GM13977 (cell line): ENCODE data around the gene MYOCD.

Source experiments
- DNase-seq: peaks from one replicate; pipeline ENCODE4 v3.0.0; 2012; ENCODE audit warnings: low spot score
- in situ Hi-C: fragments of 300-500 bp; cut with MboI; formaldehyde crosslinking; loops from one replicate; pipeline ENCODE4 v1.12.0; 2022; ENCODE audit warnings: low sequenced_read_pairs, low pct_unique_long_range_greater_than_20kb, mixed read lengths, inconsistent platforms; ENCODE audit not compliant: unreplicated experiment
- TF ChIP-seq, protein P1 (sequence below): IDR thresholded peaks from 2 replicates; pipeline ENCODE4 v1.5.1; 2012; ENCODE audit warnings: mild to moderate bottlenecking, control low read depth; ENCODE audit not compliant: insufficient read depth; ENCODE audit errors: extremely low read depth, missing control alignments

MYOCD gene

DNA sequence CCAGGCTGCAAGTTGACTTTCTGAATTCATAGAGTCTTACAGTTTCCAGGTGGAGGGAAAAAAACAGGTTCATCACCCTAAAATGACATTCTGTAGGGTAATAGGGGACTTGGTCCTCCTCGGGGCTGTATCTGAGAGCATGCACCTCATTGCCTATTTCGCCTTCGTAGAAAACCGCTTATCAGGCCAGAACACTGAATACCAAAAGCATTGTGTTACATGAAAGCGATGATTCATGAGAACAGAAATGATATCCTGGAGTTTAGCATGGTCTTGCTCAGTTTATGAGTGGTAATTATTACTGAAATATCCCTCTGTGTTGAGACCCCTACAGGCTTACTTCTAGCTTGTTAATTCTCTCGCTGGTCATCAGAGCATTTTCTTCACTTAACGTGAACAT, 62.2 kb downstream of the MYOCD start:
- TF ChIP-seq, protein P1, sequence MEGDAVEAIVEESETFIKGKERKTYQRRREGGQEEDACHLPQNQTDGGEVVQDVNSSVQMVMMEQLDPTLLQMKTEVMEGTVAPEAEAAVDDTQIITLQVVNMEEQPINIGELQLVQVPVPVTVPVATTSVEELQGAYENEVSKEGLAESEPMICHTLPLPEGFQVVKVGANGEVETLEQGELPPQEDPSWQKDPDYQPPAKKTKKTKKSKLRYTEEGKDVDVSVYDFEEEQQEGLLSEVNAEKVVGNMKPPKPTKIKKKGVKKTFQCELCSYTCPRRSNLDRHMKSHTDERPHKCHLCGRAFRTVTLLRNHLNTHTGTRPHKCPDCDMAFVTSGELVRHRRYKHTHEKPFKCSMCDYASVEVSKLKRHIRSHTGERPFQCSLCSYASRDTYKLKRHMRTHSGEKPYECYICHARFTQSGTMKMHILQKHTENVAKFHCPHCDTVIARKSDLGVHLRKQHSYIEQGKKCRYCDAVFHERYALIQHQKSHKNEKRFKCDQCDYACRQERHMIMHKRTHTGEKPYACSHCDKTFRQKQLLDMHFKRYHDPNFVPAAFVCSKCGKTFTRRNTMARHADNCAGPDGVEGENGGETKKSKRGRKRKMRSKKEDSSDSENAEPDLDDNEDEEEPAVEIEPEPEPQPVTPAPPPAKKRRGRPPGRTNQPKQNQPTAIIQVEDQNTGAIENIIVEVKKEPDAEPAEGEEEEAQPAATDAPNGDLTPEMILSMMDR = no peak
- DNase-seq = no peak
- in situ Hi-C loops = no loop called here

DNA sequence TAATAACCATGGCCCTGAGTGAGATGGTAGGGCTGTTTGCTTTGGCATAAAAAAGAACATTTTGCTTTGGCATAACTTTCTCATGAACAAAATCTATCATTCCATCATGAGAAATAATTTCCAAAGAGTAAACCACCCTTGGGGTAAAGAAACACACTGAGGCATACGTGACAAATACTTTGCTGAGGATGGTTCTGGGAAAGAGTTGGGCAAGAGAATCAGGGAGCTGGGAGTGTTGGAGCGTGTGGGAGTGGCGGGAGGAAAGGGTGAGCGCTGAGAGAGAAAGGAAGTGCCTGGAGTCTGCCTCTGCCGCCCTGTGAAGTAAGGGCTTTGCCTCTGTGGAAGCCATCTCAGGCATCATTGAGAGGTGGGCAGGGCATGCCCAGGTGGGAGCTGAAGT, 63.4 kb downstream of the MYOCD start:
- DNase-seq = no peak
- in situ Hi-C loops = no loop called here

DNA sequence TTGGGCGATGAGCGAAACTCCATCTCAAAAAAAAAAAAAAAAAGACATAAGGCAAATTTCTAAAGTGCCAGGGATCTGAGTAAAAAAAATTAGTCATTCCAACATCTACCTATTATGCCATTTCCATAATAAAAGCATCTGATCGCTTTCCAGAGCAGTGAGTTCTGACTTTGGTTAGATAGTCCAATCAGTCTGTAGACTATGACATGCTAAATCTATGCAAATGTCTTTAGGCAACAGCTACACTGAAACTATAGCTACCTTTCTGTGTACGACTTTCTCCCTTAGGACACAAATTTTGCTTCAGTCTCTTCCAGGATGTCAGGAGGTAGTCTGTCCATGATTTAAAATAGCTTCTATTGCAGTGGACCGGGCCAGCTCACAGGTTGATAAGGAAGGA, 64.7 kb downstream of the MYOCD start:
- TF ChIP-seq, protein P1 = no peak
- DNase-seq = no peak
- in situ Hi-C loops = no loop called here

More for the DNA sequence above, 63.4 kb downstream of the MYOCD start:
- TF ChIP-seq, protein P1 = no peak

DNA sequence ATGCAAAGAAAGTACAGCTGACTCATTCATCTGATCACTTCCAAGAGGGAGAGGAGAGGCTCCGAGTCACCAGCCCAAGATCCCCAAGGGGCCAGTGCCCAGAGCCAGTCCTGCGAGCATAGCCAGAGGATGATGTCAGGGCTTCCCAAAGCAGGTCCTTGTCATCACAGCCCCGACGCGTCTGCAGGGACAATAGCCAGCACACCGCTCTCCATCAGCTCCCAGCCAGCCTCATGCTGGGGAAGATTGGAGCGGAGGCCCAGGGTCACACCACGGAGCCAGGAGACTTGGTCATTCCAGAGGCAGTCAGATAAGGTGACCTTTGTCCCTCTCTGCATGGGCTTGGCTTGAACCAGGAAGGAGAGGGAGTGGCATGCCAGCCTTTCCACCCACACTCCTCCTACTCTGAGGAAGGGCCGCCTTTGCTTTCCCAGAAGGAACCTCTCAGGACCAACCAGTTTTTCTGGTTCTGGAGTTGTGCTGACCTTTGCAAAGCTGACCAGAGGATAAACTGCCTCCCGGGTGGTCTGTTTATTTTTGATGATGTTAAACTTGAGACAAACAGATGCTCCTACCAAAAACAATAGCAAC, 65.3 kb downstream of the MYOCD start:
- DNase-seq = no peak
- in situ Hi-C loops = no loop called here
- TF ChIP-seq, protein P1 = no peak

DNA sequence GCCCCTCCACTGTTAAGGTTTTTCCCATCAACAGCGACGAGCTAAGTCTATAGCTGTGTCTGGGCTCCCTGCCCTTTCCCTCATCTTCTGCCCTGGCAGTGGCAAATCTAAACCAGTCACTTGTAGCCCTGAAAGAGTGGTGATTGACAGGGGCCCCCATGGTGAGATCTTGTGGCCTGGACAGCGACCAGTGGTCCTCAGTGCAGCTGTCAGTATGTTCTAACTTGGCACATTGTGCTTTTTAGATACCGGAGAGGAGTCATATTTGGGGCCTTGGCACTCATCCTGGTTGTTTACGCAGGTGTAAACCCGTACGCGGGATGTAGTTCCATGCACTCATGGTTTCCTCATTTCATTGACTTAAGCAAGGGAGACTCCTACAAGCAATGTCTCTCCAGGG, 66.1 kb downstream of the MYOCD start:
- in situ Hi-C loops = no loop called here
- TF ChIP-seq, protein P1 = no peak
- DNase-seq = no peak

DNA sequence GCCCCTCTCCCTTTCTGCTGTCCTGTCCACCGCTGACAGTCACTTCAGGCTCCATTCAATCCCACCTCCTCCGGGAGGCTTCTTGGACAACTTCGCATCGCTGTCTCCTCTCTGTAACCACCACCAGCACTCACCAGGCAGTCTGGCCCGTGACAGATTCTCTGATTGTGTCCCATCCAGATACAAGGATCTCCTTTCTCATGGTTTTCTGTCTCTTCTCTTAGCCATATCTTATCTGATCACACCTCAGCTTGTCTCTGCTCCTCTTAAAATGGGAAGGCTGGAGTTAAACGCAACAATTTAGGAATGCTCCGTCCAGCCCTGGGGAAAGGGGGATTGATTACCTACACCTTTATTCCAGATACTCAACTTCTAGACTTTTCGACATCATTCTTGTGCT, 66.7 kb downstream of the MYOCD start:
- in situ Hi-C loops = no loop called here
- TF ChIP-seq, protein P1 = no peak
- no peak for DNase-seq
